GM18508 (cell line): ENCODE results near the gene TM4SF20.
"Not testable (repeated sequence)": the region's sequence is repeated elsewhere in the genome, so short reads cannot be mapped to it uniquely, and the experiment has no call there.

Experiments used
- ATAC-seq: cut with Tn5 transposase; IDR thresholded peaks from one replicate; pipeline ENCODE4 v1.9.1; 2021; ENCODE audit warnings: moderate number of reproducible peaks; ENCODE audit not compliant: insufficient read depth, unreplicated experiment

Gene TM4SF20

DNA sequence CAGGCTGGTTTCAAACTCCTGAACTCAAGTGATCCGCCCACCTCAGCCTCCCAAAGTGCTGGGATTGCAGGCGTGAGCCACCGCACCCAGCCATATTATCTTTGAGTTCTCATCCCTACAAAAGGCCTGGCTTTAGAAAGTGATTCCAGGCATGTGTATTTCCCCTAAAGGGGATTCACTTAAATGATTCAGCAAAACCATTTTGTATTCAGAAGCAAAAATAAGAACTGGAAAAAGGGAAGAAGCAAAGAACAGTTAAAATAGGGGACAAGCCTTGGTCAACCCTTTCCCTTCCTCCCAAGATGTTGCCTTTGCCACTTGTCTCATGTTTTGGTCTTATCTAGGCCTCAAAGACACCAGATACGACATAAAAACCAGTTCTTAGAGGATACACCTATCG is 10.5 kb downstream of the TM4SF20 start:
- ATAC-seq: no peak

DNA sequence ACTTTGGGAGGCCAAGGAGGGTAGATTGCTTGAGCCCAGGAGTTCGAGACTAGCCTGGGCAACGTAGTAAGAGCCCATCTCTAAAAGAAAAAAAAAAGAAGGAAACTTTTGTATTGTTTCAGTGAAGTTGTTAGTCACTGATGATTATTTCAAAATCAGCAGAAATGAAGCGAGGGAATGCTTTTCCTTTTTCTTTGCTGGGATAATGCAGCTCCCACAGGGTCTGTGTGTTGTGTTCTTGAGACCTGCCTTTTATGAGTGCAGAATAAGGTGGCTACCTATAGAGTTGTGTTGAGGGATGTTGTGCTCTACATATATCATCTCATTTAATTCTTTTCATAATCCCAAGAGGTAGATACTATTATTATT is 11.7 kb downstream of the TM4SF20 start:
- ATAC-seq: no peak

GRCh38 chr2:227366769-227367426 is 12.2 kb downstream of the TM4SF20 start:
- ATAC-seq: no peak

GRCh38 chr2:227365833-227366232 is 13.3 kb downstream of the TM4SF20 start:
- ATAC-seq: no peak

DNA sequence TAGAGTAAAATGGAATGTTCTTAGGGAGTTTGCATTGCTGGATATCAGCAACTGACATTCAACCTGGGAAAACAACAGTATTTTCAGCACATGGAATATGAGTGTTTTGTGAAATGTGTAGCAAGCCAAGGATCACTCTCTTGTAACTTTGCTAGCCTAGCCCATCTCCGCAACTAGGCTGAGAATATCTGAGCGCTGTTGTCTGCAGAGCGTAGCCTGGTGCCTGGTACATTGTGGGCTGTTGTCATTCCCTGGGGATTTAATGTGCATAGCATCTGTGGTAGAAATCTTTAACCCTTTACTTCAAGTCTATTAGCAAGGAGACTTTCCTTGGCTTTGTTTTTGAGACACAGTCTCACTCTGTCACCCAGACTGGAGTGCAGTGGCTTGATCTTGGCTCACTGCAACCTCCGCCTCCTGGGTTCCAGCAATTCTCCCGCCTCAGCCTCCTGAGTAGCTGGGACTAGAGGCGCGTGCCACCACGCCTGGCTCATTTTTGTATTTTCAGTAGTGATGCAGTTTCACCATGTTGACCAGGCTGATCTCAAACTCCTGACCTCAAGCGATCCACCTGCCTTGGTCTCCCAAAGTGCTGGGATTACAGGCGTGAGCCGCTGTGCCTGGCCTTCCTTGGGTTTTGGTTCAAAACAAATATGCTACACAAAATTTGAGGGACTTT is 14.4 kb downstream of the TM4SF20 start:
- not testable (repeated sequence) for ATAC-seq

GRCh38 chr2:227363756-227364155 is 15.3 kb downstream of the TM4SF20 start:
- no peak for ATAC-seq

- ATAC-seq: no peak
Observed at GRCh38 chr2:227360351-227360750, 18.8 kb downstream of the TM4SF20 start.

DNA sequence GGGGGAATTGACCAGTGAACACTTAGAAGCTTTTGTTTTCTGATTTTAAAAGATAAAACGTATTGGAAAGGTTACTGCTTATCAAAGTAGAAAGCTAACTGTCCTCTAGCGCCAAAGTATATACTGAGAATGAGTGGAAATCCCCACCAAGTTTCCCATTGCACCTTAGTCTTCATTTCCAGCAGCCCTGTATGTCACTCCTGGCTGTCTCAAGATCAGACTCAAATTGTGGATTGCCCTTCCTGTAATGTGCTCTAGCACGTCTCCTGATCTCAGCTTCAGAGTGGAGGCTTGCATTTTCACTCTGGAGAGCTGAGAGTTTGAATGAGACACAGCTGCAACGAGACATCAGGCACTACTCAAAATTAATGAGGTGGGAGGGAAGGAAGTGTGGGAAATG is 27.5 kb downstream of the TM4SF20 start:
- ATAC-seq: no peak

DNA sequence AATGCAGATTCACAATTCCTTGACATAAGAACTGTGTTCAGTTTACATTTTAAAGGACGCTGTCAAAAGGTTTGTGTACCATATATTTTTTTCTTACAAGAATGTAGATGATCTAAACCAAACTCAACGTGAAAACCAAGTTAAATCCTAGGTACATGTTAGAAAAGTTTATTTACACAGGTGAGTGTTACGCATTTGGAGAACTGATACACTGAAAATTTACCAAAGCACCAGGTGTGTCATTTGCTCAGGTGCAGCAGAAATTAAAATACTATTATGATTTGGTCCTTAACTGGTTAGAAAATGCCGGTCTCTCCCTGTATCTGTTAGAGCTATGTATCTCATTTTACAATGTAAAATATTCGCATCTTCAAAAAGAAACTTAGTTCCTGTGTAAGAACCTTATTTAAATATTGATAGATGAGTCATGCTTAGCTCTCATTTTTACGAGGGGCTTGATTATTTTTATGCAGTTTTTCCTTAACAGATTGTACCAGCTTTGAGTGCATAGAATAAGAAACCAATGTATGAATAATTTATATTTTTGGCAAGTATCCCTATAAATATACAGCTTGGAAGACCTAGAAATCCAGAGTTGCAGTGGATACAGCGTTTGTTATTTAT is 29.0 kb downstream of the TM4SF20 start:
- ATAC-seq: no peak

GRCh38 chr2:227348324-227348723 is 30.8 kb downstream of the TM4SF20 start:
- ATAC-seq: no peak

- ATAC-seq: no peak
Observed at GRCh38 chr2:227347117-227347516, 32.0 kb downstream of the TM4SF20 start.

DNA sequence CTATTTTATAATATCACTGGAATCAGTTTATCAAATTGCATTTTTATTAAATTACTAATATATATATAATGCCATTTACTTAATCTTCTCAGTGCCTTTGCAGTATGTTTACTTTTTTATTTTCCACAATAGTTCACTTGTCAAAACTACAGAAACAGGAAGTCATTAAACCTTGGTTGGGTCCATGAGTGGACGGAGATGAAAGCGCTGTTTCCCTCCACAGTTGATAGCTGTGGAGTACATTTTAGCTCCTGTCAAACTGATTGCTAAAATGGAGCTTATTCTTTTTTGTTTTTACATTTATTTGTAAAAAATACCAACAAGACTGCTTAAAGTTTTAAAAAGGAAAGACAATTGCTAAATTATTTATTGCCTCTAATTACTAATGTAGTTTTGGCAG is 34.9 kb downstream of the TM4SF20 start:
- ATAC-seq: no peak

DNA sequence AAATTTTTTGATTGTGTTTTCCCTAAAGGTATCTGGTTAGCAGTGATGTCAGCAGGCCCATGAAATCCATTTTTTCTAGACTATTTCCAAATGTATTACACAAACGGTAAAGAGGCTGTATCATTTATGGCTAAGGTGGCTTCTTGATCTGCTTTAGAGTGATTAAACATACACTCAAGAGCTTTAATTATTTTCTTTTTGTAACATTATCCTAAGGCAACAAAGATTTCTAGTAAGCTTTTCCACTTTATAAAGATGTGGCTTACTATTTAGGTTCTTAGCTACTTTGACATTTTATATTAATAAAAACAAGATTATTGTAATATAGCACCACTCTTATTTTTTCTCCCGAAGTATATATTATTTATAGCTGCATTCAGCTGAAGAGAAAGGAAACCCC is 37.6 kb downstream of the TM4SF20 start:
- no peak for ATAC-seq

DNA sequence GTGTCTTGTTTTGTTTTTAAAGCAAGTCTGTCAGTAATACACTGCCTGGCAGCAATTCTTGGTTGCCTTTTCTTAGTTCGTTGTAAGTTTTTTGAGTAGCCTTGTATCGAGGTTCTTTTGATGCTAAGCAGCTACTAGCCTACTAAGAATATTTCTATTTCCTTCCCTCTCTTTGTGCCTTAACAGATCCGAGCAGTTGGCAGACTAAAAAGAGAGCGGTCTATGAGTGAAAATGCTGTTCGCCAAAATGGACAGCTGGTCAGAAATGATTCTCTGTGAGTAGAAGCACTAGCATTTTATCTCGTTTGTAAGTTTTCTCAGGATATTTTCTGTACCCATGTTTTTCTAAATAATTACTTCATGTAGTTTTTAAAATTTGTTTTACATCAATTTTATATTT is 39.0 kb downstream of the TM4SF20 start:
- ATAC-seq: no peak

GRCh38 chr2:227339098-227339599 is 40.0 kb downstream of the TM4SF20 start:
- no peak for ATAC-seq

- no peak for ATAC-seq
Observed at GRCh38 chr2:227337442-227337841, 41.7 kb downstream of the TM4SF20 start.

GRCh38 chr2:227335713-227336112 is 43.4 kb downstream of the TM4SF20 start:
- no peak for ATAC-seq

- no peak for ATAC-seq
Observed at GRCh38 chr2:227326783-227327182, 52.3 kb downstream of the TM4SF20 start.

DNA sequence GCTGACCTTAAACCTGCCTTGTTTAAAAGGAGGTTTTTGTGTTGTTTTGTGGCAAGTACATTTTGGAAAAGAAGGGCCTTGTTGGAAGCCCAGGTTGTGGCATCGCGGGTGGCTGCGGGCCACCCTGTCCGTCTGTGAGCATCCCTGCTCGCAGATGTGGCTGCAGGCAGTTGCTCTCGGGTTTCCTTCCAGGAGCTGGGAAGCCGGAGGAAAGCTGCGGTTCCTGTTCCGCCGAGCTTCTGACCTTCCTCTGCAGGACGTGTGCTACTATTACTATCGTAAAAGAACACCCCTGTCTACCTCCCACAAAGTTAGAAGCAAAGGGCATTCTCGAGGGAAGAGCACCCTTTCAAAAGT is 53.3 kb downstream of the TM4SF20 start:
- no peak for ATAC-seq

- peak; percentile 92 for ATAC-seq
Observed at GRCh38 chr2:227324995-227325838, 53.9 kb downstream of the TM4SF20 start, which contains the start of gene MFF. Gene MFF, plus strand, starts transcription at chr2:227325251. Its CDS starts 5,415 bp downstream, at chr2:227330666.

- no peak for ATAC-seq
Observed at GRCh38 chr2:227324642-227324994, 54.5 kb downstream of the TM4SF20 start.
